ENCODE data around the gene FBL.
"Not testable (repeated sequence)": the region's sequence is repeated elsewhere in the genome, so short reads cannot be mapped to it uniquely, and the experiment has no call there.

FBL gene

GRCh38 chr19:39845933-39846677 lies at the start of gene FBL:
Gene FBL, minus strand, starts transcription at chr19:39846379. Its CDS starts 79 bp downstream, at chr19:39846300.
- Histone ChIP-seq H3K27me3 (ENCODE audit: control insufficient read depth, low read length) (no peaks in the 10 kb centered on the region), H3K9me2 (replicated peaks; ENCODE audit: control insufficient read depth, low read length) (no peaks in the 10 kb centered on the region), H3K9me3 (ENCODE audit: control insufficient read depth, insufficient read depth, low read length) (no peaks in the 10 kb centered on the region), H3K36me3 (ENCODE audit: control insufficient read depth, low read length) (peaks cover 45% of the 10 kb centered on the region), H3K4me2 (ENCODE audit: low read length) (peak within 1 kb of the TSS; percentile 95), H3F3A (ENCODE audit: control insufficient read depth, insufficient read depth) (no peaks in the 10 kb centered on the region), H4K20me1 (ENCODE audit: control insufficient read depth, insufficient read depth, low read depth, low read length) (peaks cover 30% of the 10 kb centered on the region), H3K79me2 (ENCODE audit: control insufficient read depth, low read length) (peaks cover 51% of the 10 kb centered on the region), H3K4me3 (ENCODE audit: low read length) (peak within 1 kb of the TSS; percentile 94), H3K4me1 (ENCODE audit: control insufficient read depth, low read length) (peaks cover 38% of the 10 kb centered on the region), H3K27ac (ENCODE audit: low read depth, low read length) (peak within 1 kb of the TSS; percentile 59)
- TF ChIP-seq CTCF (IDR thresholded peaks at IDR 0.05; ENCODE audit: low read depth, low read length, poor library complexity, severe bottlenecking), result no peak
- no peak for TF ChIP-seq EZH2phosphoT487 (IDR thresholded peaks at IDR 0.05; ENCODE audit: borderline replicate concordance, low read length)

- not testable (repeated sequence) for H3K4me3 ChIP-seq (ENCODE audit: low read length); H3K9me2 ChIP-seq (replicated peaks; ENCODE audit: control insufficient read depth, low read length); H3K4me1 ChIP-seq (ENCODE audit: control insufficient read depth, low read length); H3K9me3 ChIP-seq (ENCODE audit: control insufficient read depth, insufficient read depth, low read length); H4K20me1 ChIP-seq (ENCODE audit: control insufficient read depth, insufficient read depth, low read depth, low read length); H3K79me2 ChIP-seq (ENCODE audit: control insufficient read depth, low read length); H3K36me3 ChIP-seq (ENCODE audit: control insufficient read depth, low read length); H3K27ac ChIP-seq (ENCODE audit: low read depth, low read length); H3K27me3 ChIP-seq (ENCODE audit: control insufficient read depth, low read length); H3F3A ChIP-seq (ENCODE audit: control insufficient read depth, insufficient read depth); H3K4me2 ChIP-seq (ENCODE audit: low read length)
These were observed 48.9 kb upstream of the FBL start for GRCh38 chr19:39895096-39895495.

- not testable (repeated sequence) for H3K9me3 ChIP-seq (ENCODE audit: control insufficient read depth, insufficient read depth, low read length); H3K27me3 ChIP-seq (ENCODE audit: control insufficient read depth, low read length); H3K79me2 ChIP-seq (ENCODE audit: control insufficient read depth, low read length); H4K20me1 ChIP-seq (ENCODE audit: control insufficient read depth, insufficient read depth, low read depth, low read length); H3K9me2 ChIP-seq (replicated peaks; ENCODE audit: control insufficient read depth, low read length); H3K36me3 ChIP-seq (ENCODE audit: control insufficient read depth, low read length); H3K4me3 ChIP-seq (ENCODE audit: low read length); H3K4me2 ChIP-seq (ENCODE audit: low read length); H3K4me1 ChIP-seq (ENCODE audit: control insufficient read depth, low read length); H3K27ac ChIP-seq (ENCODE audit: low read depth, low read length); H3F3A ChIP-seq (ENCODE audit: control insufficient read depth, insufficient read depth)
These were observed 48.0 kb upstream of the FBL start for GRCh38 chr19:39894236-39894606.

- not testable (repeated sequence) for H3K27me3 ChIP-seq (ENCODE audit: control insufficient read depth, low read length); H3K9me3 ChIP-seq (ENCODE audit: control insufficient read depth, insufficient read depth, low read length); H3K27ac ChIP-seq (ENCODE audit: low read depth, low read length); H3K9me2 ChIP-seq (replicated peaks; ENCODE audit: control insufficient read depth, low read length); H3K79me2 ChIP-seq (ENCODE audit: control insufficient read depth, low read length); H3K36me3 ChIP-seq (ENCODE audit: control insufficient read depth, low read length); H3K4me1 ChIP-seq (ENCODE audit: control insufficient read depth, low read length); H3F3A ChIP-seq (ENCODE audit: control insufficient read depth, insufficient read depth); H3K4me3 ChIP-seq (ENCODE audit: low read length); H4K20me1 ChIP-seq (ENCODE audit: control insufficient read depth, insufficient read depth, low read depth, low read length); H3K4me2 ChIP-seq (ENCODE audit: low read length)
These were observed 47.4 kb upstream of the FBL start for GRCh38 chr19:39893366-39894235.

GRCh38 chr19:39892506-39892902 lies 46.3 kb upstream of the FBL start:
- not testable (repeated sequence) for H3K27ac ChIP-seq (ENCODE audit: low read depth, low read length); H3F3A ChIP-seq (ENCODE audit: control insufficient read depth, insufficient read depth); H3K4me1 ChIP-seq (ENCODE audit: control insufficient read depth, low read length)

GRCh38 chr19:39891660-39892505 lies 45.7 kb upstream of the FBL start:
- H3K27ac ChIP-seq (ENCODE audit: low read depth, low read length); H3F3A ChIP-seq (ENCODE audit: control insufficient read depth, insufficient read depth); H3K4me1 ChIP-seq (ENCODE audit: control insufficient read depth, low read length); H3K36me3 ChIP-seq (ENCODE audit: control insufficient read depth, low read length); H3K4me2 ChIP-seq (ENCODE audit: low read length); H4K20me1 ChIP-seq (ENCODE audit: control insufficient read depth, insufficient read depth, low read depth, low read length); H3K79me2 ChIP-seq (ENCODE audit: control insufficient read depth, low read length); H3K4me3 ChIP-seq (ENCODE audit: low read length); H3K9me3 ChIP-seq (ENCODE audit: control insufficient read depth, insufficient read depth, low read length); H3K27me3 ChIP-seq (ENCODE audit: control insufficient read depth, low read length); H3K9me2 ChIP-seq (replicated peaks; ENCODE audit: control insufficient read depth, low read length): not testable (repeated sequence)

More at GRCh38 chr19:39892506-39892902, 46.3 kb upstream of the FBL start:
- not testable (repeated sequence) for H3K36me3 ChIP-seq (ENCODE audit: control insufficient read depth, low read length); H3K27me3 ChIP-seq (ENCODE audit: control insufficient read depth, low read length); H4K20me1 ChIP-seq (ENCODE audit: control insufficient read depth, insufficient read depth, low read depth, low read length); H3K9me2 ChIP-seq (replicated peaks; ENCODE audit: control insufficient read depth, low read length); H3K4me2 ChIP-seq (ENCODE audit: low read length); H3K79me2 ChIP-seq (ENCODE audit: control insufficient read depth, low read length); H3K4me3 ChIP-seq (ENCODE audit: low read length); H3K9me3 ChIP-seq (ENCODE audit: control insufficient read depth, insufficient read depth, low read length)
